Prostate gland (tissue), 2 donors: ENCODE data around the gene ARMC9. TPM values are rescaled to one million over a fixed set of nuclear protein-coding genes. Genes with fewer than 3 reads are reported as not detected.

Experiments
- DNase-seq: peaks from one replicate; pipeline ENCODE4 v3.0.0-alpha.2; 2019; ENCODE audit warnings: low spot score
- H3K27ac ChIP-seq, 2 donors: fragments of 200-600 bp; sonication (generic); 2 replicates each; pipeline ENCODE4 v1.5.1; 2017 to 2019
- H3K27me3 ChIP-seq: fragments of 200-600 bp; sonication (generic); replicated peaks from 2 replicates; pipeline ENCODE4 v1.5.1; 2019; ENCODE audit not compliant: insufficient read depth
- H3K36me3 ChIP-seq, 2 donors: fragments of 200-600 bp; sonication (generic); 1 replicate in 1 of 2; 2 replicates in 1 of 2; pipeline versions ENCODE4 v1.5.1 to v1.8.1; 2017 to 2019
- H3K4me1 ChIP-seq: fragments of 200-600 bp; sonication (generic); replicated peaks from 2 replicates; pipeline ENCODE4 v1.5.1; 2019
- H3K4me3 ChIP-seq, 2 donors: fragments of 200-600 bp; sonication (generic); 2 replicates each; pipeline ENCODE4 v1.5.1; 2017 to 2019
- H3K9me3 ChIP-seq: fragments of 200-600 bp; sonication (generic); 2 replicates; pipeline ENCODE4 v1.5.1; 2017
- CTCF ChIP-seq, 4 experiments: fragments of 200-600 bp in 2 of 4; fragments of 450-650 bp in 2 of 4; sonication (generic) in 2 of 4; IDR thresholded peaks; 1 replicate in 3 of 4; 2 replicates in 1 of 4; pipeline ENCODE4 v1.5.1; 2016 to 2019; ENCODE audit warnings: antibody characterized with exemption in 4 of 4, mild to moderate bottlenecking in 2 of 4, moderate library complexity in 2 of 4
- POLR2A ChIP-seq: fragments of 450-650 bp; IDR thresholded peaks from one replicate; pipeline ENCODE4 v1.6.1; 2016; ENCODE audit warnings: antibody characterized with exemption, mild to moderate bottlenecking
- POLR2AphosphoS5 ChIP-seq: sonication (generic); formaldehyde crosslinking; IDR thresholded peaks from one replicate; pipeline ENCODE4 v1.6.1; 2017; ENCODE audit warnings: antibody characterized with exemption
- WGBS: methylation state at CpG from one replicate; pipeline ENCODE4 v1.1.5; 2018; 5-methylcytosine and 5-hydroxymethylcytosine counted together
- intact Hi-C: fragments of 100-400 bp; cut with DNase I; formaldehyde crosslinking; loops from one replicate; pipeline ENCODE4 v1.14.2; 2022
- total RNA-seq, 2 donors: library from RNA; depleted of rRNA; stranded (reverse); fragments of >200 nt; gene quantifications; one replicate each; pipeline ENCODE4 v1.1.0, GENCODE V29; 2016

ARMC9 gene
- total RNA-seq, 2 donors from 2014 or later, result 11.3 to 40.0 TPM

- WGBS, result 90% methylated on average over 17 of the region's 17 CpGs
- DNase-seq, result no peak
- H3K9me3 ChIP-seq, result no peaks in the 10 kb centered on the region
- H3K36me3 ChIP-seq, result no peaks in the 10 kb centered on the region
- no peak overlapping the region for H3K27ac ChIP-seq
- peaks cover 3% of the 10 kb centered on the region for H3K4me1 ChIP-seq
- no peak for TF ChIP-seq CTCF (IDR thresholded peaks at IDR 0.05)
- no peak for TF ChIP-seq POLR2AphosphoS5
- TF ChIP-seq POLR2A, result no peak
- H3K4me3 ChIP-seq, result no peak overlapping the region
- H3K27me3 ChIP-seq, result no peaks in the 10 kb centered on the region
- intact Hi-C loops, result no loop called here
Observed at GRCh38 chr2:231393149-231394131, 195.0 kb downstream of the ARMC9 start.

DNA sequence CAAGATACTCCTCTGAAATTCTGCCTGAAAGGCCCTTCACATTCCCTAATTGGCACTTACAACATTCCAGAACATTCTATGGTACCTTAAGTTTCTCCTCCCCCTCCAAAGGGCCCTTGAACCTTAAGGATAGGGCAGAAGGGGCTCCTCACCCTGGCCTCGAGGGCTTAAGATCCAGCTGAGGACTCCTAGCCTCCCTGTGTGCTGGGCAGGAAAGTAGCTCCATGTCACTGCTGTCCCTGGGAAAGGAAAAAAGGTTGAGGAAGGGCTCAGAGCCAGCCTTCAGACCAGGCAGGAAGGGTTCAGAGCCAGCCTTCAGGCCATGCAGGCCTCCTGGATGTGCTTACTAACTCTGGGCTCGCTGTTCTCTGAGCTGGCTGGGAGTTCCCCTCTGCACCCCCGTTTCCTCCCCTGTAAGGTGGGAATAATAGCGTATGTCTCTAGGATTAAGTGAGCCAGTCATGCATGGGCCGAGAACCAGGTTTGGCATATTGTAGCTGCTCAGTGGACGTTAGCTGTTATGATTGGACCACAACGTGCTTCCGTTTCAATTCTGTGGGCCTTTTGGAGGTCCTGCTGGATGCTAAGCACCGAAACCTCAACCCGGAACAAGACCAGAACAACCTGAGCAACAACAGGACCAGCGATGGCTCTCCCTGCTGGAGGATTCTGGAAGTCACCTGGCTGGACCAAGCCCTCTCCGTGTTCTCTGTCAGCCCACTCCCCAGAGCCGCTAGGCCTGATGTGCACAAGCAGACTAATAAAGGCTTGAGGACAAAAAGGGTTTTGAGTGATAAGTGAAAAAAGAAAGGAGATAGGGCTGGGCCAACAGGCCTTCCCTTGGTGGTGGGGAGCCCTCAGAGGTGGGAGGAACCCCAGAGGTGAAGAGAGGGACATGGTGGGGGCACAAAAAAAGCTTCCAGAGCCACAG is 196.0 kb downstream of the ARMC9 start:
- no peaks in the 10 kb centered on the region for H3K36me3 ChIP-seq
- H3K4me3 ChIP-seq, result no peak overlapping the region
- no peak overlapping the region for H3K27ac ChIP-seq
- no peaks in the 10 kb centered on the region for H3K27me3 ChIP-seq
- DNase-seq, result no peak
- H3K4me1 ChIP-seq, result peaks cover 3% of the 10 kb centered on the region
- TF ChIP-seq POLR2AphosphoS5 (no peak), CTCF (IDR thresholded peaks at IDR 0.05) (peak in 1 of 4 experiments; percentile 18)
- intact Hi-C loops, result loop anchor here (5.0 kb wide), 1 partner anchor 97 kb away; no protein-coding TSS in a partner anchor
- H3K9me3 ChIP-seq, result no peaks in the 10 kb centered on the region
- WGBS, result 84% methylated on average over 13 of the region's 13 CpGs

- 12% methylated on average over 7 of the region's 95 CpGs for WGBS
- peaks cover 3% of the 10 kb centered on the region for H3K4me1 ChIP-seq
- no peaks in the 10 kb centered on the region for H3K27me3 ChIP-seq
- H3K4me3 ChIP-seq, result peak within 1 kb of the TSS; percentile 45 to 54
- peak within 1 kb of the TSS in 1 of 2 donors; percentile 48 for H3K27ac ChIP-seq
- no peak for DNase-seq
- no peaks in the 10 kb centered on the region for H3K9me3 ChIP-seq
- TF ChIP-seq POLR2A (no peak), POLR2AphosphoS5 (no peak), CTCF (IDR thresholded peaks at IDR 0.05) (no peak)
- no peaks in the 10 kb centered on the region for H3K36me3 ChIP-seq
- intact Hi-C loops, result loop anchor here (5.0 kb wide), 1 partner anchor 98 kb away; no protein-coding TSS in a partner anchor
Observed at GRCh38 chr2:231395188-231396057, 197.0 kb downstream of the ARMC9 start, which contains the start of gene B3GNT7. TSS of gene B3GNT7 (plus strand) at chr2:231395710. CDS start at chr2:231395804, 94 bp downstream.

GRCh38 chr2:231396058-231396821 is 197.8 kb downstream of the ARMC9 start:
- no peak for TF ChIP-seq CTCF (IDR thresholded peaks at IDR 0.05)
- TF ChIP-seq POLR2A, result no peak
- TF ChIP-seq POLR2AphosphoS5, result no peak
- DNase-seq, result no peak
- Histone ChIP-seq H3K36me3 (no peaks in the 10 kb centered on the region), H3K4me1 (peaks cover 3% of the 10 kb centered on the region), H3K27ac (peak overlapping the region in 1 of 2 donors; percentile 48), H3K4me3 (peak overlapping the region; percentile 45 to 54), H3K27me3 (no peaks in the 10 kb centered on the region), H3K9me3 (no peaks in the 10 kb centered on the region)
- intact Hi-C loops, result loop anchor here (5.0 kb wide), 1 partner anchor 99 kb away; no protein-coding TSS in a partner anchor
- WGBS, result 18% methylated on average over 31 of the region's 41 CpGs
